RWPE2 (cell line): Measurements from ENCODE around the gene KIAA0930.
A peak's percentile ranks its signal among the peaks of the same experiment; 100 is the strongest.

Experiments used
- ATAC-seq: fragments of 200-7000 bp; cut with Tn5 transposase; 3 replicates; pipeline ENCODE4 v1.9.1; 2021; ENCODE audit warnings: low read depth
- DNase-seq: peaks from one replicate; pipeline ENCODE4 v3.0.0-alpha.2; 2020; ENCODE audit warnings: low spot score
- H3K27ac ChIP-seq: fragments of 450-650 bp; 2 replicates; pipeline ENCODE4 v1.5.1; 2017; ENCODE audit warnings: mild to moderate bottlenecking; ENCODE audit not compliant: poor library complexity, severe bottlenecking
- H3K27me3 ChIP-seq: fragments of 250-450 bp; sonication (Bioruptor Pico); 2 replicates; pipeline ENCODE4 v1.5.1; 2021; ENCODE audit warnings: mild to moderate bottlenecking, moderate library complexity; ENCODE audit not compliant: insufficient read depth, poor library complexity, severe bottlenecking
- H3K36me3 ChIP-seq: fragments of 250-450 bp; sonication (Bioruptor Pico); 2 replicates; pipeline ENCODE4 v1.5.1; 2020; ENCODE audit warnings: low read depth, mild to moderate bottlenecking, moderate library complexity
- H3K4me1 ChIP-seq: fragments of 250-450 bp; sonication (Bioruptor Pico); 2 replicates; pipeline ENCODE4 v1.5.1; 2021; ENCODE audit warnings: mild to moderate bottlenecking, moderate library complexity; ENCODE audit not compliant: insufficient read depth, poor library complexity, severe bottlenecking
- H3K4me3 ChIP-seq: fragments of 250-450 bp; sonication (Bioruptor Pico); 2 replicates; pipeline ENCODE4 v1.5.1; 2021; ENCODE audit warnings: mild to moderate bottlenecking, moderate library complexity; ENCODE audit not compliant: severe bottlenecking
- H3K9me3 ChIP-seq: fragments of 250-450 bp; sonication (Bioruptor Pico); 2 replicates; pipeline ENCODE4 v1.5.1; 2021; ENCODE audit warnings: mild to moderate bottlenecking, moderate library complexity; ENCODE audit not compliant: severe bottlenecking
- TF ChIP-seq, protein P1 (sequence below): fragments of 450-650 bp; IDR thresholded peaks from one replicate; pipeline ENCODE4 v1.5.1; 2017; ENCODE audit warnings: mild to moderate bottlenecking, moderate library complexity; ENCODE audit not compliant: poor library complexity, severe bottlenecking

Gene KIAA0930

DNA sequence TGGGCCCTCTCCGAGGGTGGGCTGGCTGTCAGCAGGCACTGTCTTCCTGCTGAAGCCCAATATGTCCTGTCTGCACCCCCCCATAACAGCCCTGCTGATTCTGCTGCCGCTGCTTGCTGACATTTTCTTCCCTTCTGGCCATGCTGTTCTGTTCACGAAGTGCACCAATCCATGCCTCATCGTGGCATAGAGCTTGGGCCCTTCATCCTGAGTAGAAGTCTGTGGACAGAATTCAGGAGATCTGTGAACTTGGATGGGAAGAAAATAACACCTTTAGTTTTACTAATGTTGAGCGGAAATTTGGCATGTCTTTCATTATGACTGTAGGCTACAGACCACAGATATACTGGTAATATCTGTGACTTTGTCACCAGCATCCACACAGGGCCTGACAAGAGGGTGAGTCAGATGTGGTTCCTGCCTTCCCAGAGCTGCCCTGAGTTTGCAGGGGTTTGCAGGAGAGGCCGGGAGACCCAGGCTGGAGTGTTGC, 14.1 kb upstream of the KIAA0930 start:
- H3K27me3 ChIP-seq, result no peaks in the 10 kb centered on the region
- H3K4me3 ChIP-seq, result no peak overlapping the region
- ATAC-seq (no peak), DNase-seq (no peak)
- TF ChIP-seq, protein P1, sequence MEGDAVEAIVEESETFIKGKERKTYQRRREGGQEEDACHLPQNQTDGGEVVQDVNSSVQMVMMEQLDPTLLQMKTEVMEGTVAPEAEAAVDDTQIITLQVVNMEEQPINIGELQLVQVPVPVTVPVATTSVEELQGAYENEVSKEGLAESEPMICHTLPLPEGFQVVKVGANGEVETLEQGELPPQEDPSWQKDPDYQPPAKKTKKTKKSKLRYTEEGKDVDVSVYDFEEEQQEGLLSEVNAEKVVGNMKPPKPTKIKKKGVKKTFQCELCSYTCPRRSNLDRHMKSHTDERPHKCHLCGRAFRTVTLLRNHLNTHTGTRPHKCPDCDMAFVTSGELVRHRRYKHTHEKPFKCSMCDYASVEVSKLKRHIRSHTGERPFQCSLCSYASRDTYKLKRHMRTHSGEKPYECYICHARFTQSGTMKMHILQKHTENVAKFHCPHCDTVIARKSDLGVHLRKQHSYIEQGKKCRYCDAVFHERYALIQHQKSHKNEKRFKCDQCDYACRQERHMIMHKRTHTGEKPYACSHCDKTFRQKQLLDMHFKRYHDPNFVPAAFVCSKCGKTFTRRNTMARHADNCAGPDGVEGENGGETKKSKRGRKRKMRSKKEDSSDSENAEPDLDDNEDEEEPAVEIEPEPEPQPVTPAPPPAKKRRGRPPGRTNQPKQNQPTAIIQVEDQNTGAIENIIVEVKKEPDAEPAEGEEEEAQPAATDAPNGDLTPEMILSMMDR, result no peak
- no peaks in the 10 kb centered on the region for H3K9me3 ChIP-seq
- H3K4me1 ChIP-seq, result no peaks in the 10 kb centered on the region
- H3K36me3 ChIP-seq, result no peaks in the 10 kb centered on the region
- no peak overlapping the region for H3K27ac ChIP-seq

DNA sequence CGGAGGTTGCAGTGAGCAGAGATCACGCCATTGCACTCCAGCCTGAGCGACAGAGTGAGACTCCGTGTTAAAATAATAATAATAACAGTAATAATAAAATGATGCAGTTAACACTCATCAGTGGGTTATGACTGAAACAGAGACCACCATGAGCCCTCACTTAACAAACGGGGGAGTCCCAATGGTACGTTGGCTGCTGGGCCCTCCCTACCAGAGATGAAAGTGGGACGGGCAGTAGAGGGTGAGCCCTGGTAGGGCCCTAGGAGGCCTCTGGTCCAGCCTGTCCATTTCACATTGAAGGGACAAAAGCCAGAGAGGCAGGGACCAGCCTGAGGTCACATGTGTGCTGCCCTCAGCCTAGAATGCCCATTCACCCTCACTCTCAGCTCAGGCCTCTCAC, 13.7 kb upstream of the KIAA0930 start:
- TF ChIP-seq, protein P1, result no peak
- no peak for DNase-seq
- H3K27ac ChIP-seq, result no peak overlapping the region
- no peak for ATAC-seq
- no peaks in the 10 kb centered on the region for H3K27me3 ChIP-seq
- H3K4me1 ChIP-seq, result no peaks in the 10 kb centered on the region
- H3K4me3 ChIP-seq, result no peak overlapping the region
- no peaks in the 10 kb centered on the region for H3K36me3 ChIP-seq
- no peaks in the 10 kb centered on the region for H3K9me3 ChIP-seq

DNA sequence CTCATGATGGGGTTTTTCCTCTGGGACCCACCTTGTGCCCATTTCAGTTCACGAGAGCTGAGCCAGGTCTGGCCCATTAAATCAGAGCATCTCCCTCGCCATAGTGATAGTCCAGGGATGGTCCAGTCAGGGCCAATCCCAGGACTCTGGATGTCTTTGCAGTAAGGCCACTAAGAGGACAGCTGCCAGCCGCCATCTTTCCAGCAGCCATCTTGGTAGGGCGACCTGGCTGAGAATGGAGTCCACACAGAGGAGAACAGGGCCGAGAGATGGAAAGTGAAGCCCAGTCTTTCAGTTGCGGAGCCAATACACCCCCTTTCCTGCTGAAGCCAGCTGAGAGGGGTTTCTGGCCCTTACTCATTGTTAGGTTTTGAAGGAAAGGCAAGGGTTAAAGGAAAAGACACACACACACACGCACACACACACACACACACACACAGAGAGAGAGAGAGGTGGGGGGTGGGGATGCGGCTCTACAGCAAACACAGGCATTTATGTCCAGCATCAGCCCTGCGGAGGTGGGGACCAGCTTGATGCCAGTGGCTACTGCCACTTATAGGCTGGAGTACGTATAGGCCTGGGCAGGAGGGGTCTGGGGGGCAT, 12.4 kb upstream of the KIAA0930 start:
- H3K9me3 ChIP-seq, result no peaks in the 10 kb centered on the region
- H3K36me3 ChIP-seq, result no peaks in the 10 kb centered on the region
- no peaks in the 10 kb centered on the region for H3K27me3 ChIP-seq
- no peak overlapping the region for H3K4me3 ChIP-seq
- H3K27ac ChIP-seq, result no peak overlapping the region
- ATAC-seq (no peak), DNase-seq (no peak)
- H3K4me1 ChIP-seq, result no peaks in the 10 kb centered on the region
- TF ChIP-seq, protein P1, result no peak

DNA sequence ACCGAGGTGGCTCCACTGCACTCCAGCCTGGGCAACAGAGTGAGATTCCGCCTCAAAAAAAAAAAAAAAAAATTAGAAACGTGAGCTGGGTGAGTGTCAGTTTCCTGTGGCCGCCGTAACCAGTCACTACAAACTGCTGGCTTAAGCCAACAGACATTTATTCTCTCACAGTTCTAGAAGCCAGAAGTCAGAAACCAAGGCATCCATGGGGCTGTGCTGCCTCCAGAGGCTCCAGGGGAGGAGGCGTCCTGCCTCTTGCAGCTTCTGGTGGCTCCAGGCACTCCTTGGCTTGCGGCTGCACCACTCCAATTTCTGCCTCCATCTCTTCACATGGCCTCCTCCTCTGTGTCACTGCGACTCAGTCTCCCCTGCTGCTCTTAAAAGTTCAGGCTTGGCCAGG, 11.1 kb upstream of the KIAA0930 start:
- no peak for ATAC-seq
- H3K4me1 ChIP-seq, result peaks cover 4% of the 10 kb centered on the region
- H3K27ac ChIP-seq, result no peak overlapping the region
- H3K4me3 ChIP-seq, result no peak overlapping the region
- H3K36me3 ChIP-seq, result no peaks in the 10 kb centered on the region
- no peak for DNase-seq
- no peaks in the 10 kb centered on the region for H3K9me3 ChIP-seq
- TF ChIP-seq, protein P1, result peak; percentile 8
- no peaks in the 10 kb centered on the region for H3K27me3 ChIP-seq

DNA sequence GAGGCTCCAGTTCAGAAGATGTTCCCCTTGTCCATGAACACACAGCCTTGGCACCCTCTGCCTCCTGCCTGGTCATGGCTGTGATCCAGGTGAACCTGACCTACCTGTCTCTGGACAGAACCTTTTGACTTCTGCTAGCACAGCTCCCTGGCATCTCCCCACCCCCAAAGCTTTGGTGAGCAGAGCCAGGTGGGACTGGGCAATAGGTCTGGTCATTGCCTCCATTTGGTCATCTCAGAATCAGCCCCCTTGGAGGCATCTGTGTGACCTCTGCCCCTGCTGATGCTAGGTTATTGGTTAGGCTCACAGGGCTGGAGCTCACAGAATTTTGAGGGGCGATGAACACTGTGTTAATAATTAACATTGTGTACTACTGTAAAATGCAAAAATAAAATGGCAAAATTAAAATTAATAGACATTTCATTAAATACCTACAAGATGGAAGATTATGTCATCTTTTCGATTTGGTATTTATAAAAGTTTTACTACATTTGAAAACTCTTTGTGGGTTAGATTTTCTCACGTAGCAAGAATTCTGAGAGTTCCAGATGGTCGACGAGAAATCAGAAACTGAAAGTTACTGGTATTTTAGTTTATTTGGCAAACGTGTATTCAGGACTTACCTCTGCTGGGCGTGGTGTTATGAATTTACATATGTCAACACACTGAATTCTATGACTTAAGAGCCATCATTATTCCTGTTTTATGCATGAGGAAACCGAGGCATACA, 8.3 kb upstream of the KIAA0930 start:
- Histone ChIP-seq H3K4me1 (peaks cover 17% of the 10 kb centered on the region), H3K27ac (peak overlapping the region; percentile 98), H3K9me3 (no peaks in the 10 kb centered on the region), H3K36me3 (no peaks in the 10 kb centered on the region), H3K27me3 (no peaks in the 10 kb centered on the region), H3K4me3 (no peak overlapping the region)
- no peak for ATAC-seq
- no peak for DNase-seq
- TF ChIP-seq, protein P1, result no peak
